CD14-positive monocyte (primary cell): ENCODE data around the gene ADM2. TPM values are rescaled to one million over a fixed set of nuclear protein-coding genes. Genes with fewer than 3 reads are reported as not detected.
A peak's percentile ranks its signal among the peaks of the same experiment; 100 is the strongest.

Experiments
- DNase-seq, 3 donors: peaks; one replicate each; pipeline ENCODE4 v3.0.0-alpha.2; 2011 to 2022
- H2AFZ ChIP-seq: 2 replicates; pipeline ENCODE4 v1.6.0; 2012; ENCODE audit warnings: mild to moderate bottlenecking, low read depth, low read length, inconsistent platforms; ENCODE audit not compliant: insufficient read depth, poor library complexity, severe bottlenecking
- H3K27ac ChIP-seq, 2 donors: 1 replicate in 1 of 2; 2 replicates in 1 of 2; pipeline ENCODE4 v1.5.1; 2012 to 2013; ENCODE audit warnings: low read length in 2 of 2, control low read depth in 1 of 2, inconsistent platforms in 1 of 2, low read depth in 1 of 2, mild to moderate bottlenecking in 1 of 2
- H3K27me3 ChIP-seq, 2 donors: one replicate each; pipeline versions ENCODE4 v1.6.0 to v1.6.1; 2011 to 2013; ENCODE audit warnings: low read length in 2 of 2; ENCODE audit not compliant: control insufficient read depth in 2 of 2, insufficient read depth in 2 of 2
- H3K36me3 ChIP-seq, 2 donors: replicated peaks in 1 of 2; 1 replicate in 1 of 2; 2 replicates in 1 of 2; pipeline versions ENCODE4 v1.5.1 to v1.6.1; 2012 to 2013; ENCODE audit warnings: low read length in 2 of 2, control low read depth in 1 of 2, inconsistent platforms in 1 of 2, mild to moderate bottlenecking in 1 of 2; ENCODE audit not compliant: insufficient read depth in 2 of 2, control insufficient read depth in 1 of 2
- H3K4me1 ChIP-seq, 2 donors: 1 replicate in 1 of 2; 2 replicates in 1 of 2; pipeline versions ENCODE4 v1.5.1 to v1.6.1; 2012 to 2013; ENCODE audit warnings: low read length in 2 of 2, control low read depth in 1 of 2, inconsistent platforms in 1 of 2, mild to moderate bottlenecking in 1 of 2, moderate library complexity in 1 of 2; ENCODE audit not compliant: insufficient read depth in 2 of 2, control insufficient read depth in 1 of 2
- H3K4me2 ChIP-seq: replicated peaks from 2 replicates; pipeline ENCODE3; 2012; ENCODE audit warnings: low read length, moderate library complexity, mild to moderate bottlenecking; ENCODE audit not compliant: poor library complexity, severe bottlenecking; ENCODE audit errors: extremely low read depth
- H3K4me3 ChIP-seq, 3 experiments: fragments of 200-600 bp in 1 of 3; sonication (generic) in 1 of 3; replicated peaks in 1 of 3; 1 replicate in 2 of 3; 2 replicates in 1 of 3; pipeline ENCODE4 v1.5.1; 2011 to 2013; ENCODE audit warnings: low read length in 3 of 3, mild to moderate bottlenecking in 3 of 3, control low read depth in 2 of 3, low read depth in 2 of 3, inconsistent platforms in 1 of 3, moderate library complexity in 1 of 3
- H3K79me2 ChIP-seq: 2 replicates; pipeline ENCODE4 v1.6.0; 2012; ENCODE audit warnings: mild to moderate bottlenecking, control low read depth, inconsistent platforms, low read length, moderate library complexity; ENCODE audit not compliant: insufficient read depth
- H3K9ac ChIP-seq: 2 replicates; pipeline ENCODE4 v1.6.0; 2017; ENCODE audit warnings: low read length, mild to moderate bottlenecking; ENCODE audit not compliant: insufficient read depth, poor library complexity, severe bottlenecking
- H3K9me3 ChIP-seq, 2 donors: replicated peaks in 1 of 2; 1 replicate in 1 of 2; 2 replicates in 1 of 2; pipeline versions ENCODE4 v1.5.1 to v1.6.1; 2012 to 2013; ENCODE audit warnings: low read length in 2 of 2, control low read depth in 1 of 2; ENCODE audit not compliant: control insufficient read depth in 1 of 2, insufficient read depth in 1 of 2
- H4K20me1 ChIP-seq: 2 replicates; pipeline ENCODE4 v1.6.0; 2012; ENCODE audit warnings: mild to moderate bottlenecking, low read length, control low read depth, moderate library complexity; ENCODE audit not compliant: insufficient read depth
- H3K27ac Mint-ChIP-seq, 7 donors: one replicate each; pipeline ENCODE4 v1.8.0; 2020; ENCODE audit warnings: mild to moderate bottlenecking in 7 of 7, mixed read lengths in 7 of 7, moderate library complexity in 6 of 7, inconsistent platforms in 2 of 7
- H3K27me3 Mint-ChIP-seq, 3 donors: one replicate each; pipeline ENCODE4 v1.8.0; 2021 to 2022; ENCODE audit warnings: low read depth in 3 of 3, mild to moderate bottlenecking in 3 of 3, mixed read lengths in 3 of 3, moderate library complexity in 3 of 3, inconsistent platforms in 1 of 3
- H3K36me3 Mint-ChIP-seq, 2 donors: one replicate each; pipeline ENCODE4 v1.8.0; 2020; ENCODE audit warnings: mixed read lengths in 2 of 2, inconsistent platforms in 1 of 2, mild to moderate bottlenecking in 1 of 2
- H3K4me1 Mint-ChIP-seq: one replicate; pipeline ENCODE4 v1.8.0; 2020; ENCODE audit warnings: mild to moderate bottlenecking, mixed read lengths
- H3K4me3 Mint-ChIP-seq, 2 donors: one replicate each; pipeline ENCODE4 v1.8.0; 2020; ENCODE audit warnings: mild to moderate bottlenecking in 2 of 2, mixed read lengths in 2 of 2, moderate library complexity in 1 of 2
- H3K9me3 Mint-ChIP-seq, 7 donors: one replicate each; pipeline ENCODE4 v1.8.0; 2020 to 2022; ENCODE audit warnings: mixed read lengths in 7 of 7, mild to moderate bottlenecking in 6 of 7, moderate library complexity in 6 of 7, inconsistent platforms in 2 of 7
- CTCF ChIP-seq: fragments of 200-600 bp; IDR thresholded peaks from one replicate; pipeline ENCODE4 v1.8.0; 2022; ENCODE audit warnings: antibody characterized with exemption, mild to moderate bottlenecking
- WGBS: methylation state at CpG from one replicate; pipeline ENCODE4 v1.1.5; 2013; ENCODE audit warnings: missing lambda C conversion rate; ENCODE audit not compliant: insufficient coverage; 5-methylcytosine and 5-hydroxymethylcytosine counted together
- intact Hi-C, 2 donors: fragments of 100-400 bp; cut with micrococcal nuclease; formaldehyde crosslinking; loops; one replicate each; pipeline versions ENCODE4 v1.15.0 to v1.15.1; 2023
- polyA plus RNA-seq, 3 donors: library from polyadenylated mRNA; depleted of rRNA in 1 of 3; unstranded in 2 of 3; stranded (reverse) in 1 of 3; fragments of 300-500 nt in 2 of 3; fragments of >200 nt in 1 of 3; fragmentation: Illumina TruSeq in 2 of 3; gene quantifications; 1 replicate in 2 of 3; 2 replicates in 1 of 3; pipeline ENCODE4 v1.2.3, GENCODE V29; 2012 to 2021

ADM2 gene
- polyA plus RNA-seq, 3 donors, result 0.05 TPM; not detected in 2

GRCh38 chr22:50456026-50456425 lies 25.3 kb upstream of the ADM2 start:
- Histone ChIP-seq H3K4me1 (no peaks in the 10 kb centered on the region), H2AFZ (no peak overlapping the region), H3K9ac (no peak overlapping the region), H3K79me2 (no peaks in the 10 kb centered on the region), H4K20me1 (peaks cover 8% of the 10 kb centered on the region), H3K27ac (no peak overlapping the region), H3K4me2 (no peak overlapping the region), H3K9me3 (no peaks in the 10 kb centered on the region), H3K4me3 (no peak overlapping the region), H3K27me3 (no peaks in the 10 kb centered on the region), H3K36me3 (peaks cover 75 to 94% of the 10 kb centered on the region in 2 donors)
- 90% methylated on average over 7 of the region's 11 CpGs for WGBS
- Mint-ChIP-seq H3K4me1 (peaks cover 10% of the 10 kb centered on the region), H3K9me3 (peaks cover 0 to 3% (median 0%) of the 10 kb centered on the region in 7 donors), H3K4me3 (no peak overlapping the region), H3K27ac (peak overlapping the region in 2 of 7 donors; percentile 25 to 52), H3K36me3 (peaks cover 70 to 92% of the 10 kb centered on the region in 2 donors), H3K27me3 (peaks cover 0 to 1% (median 0%) of the 10 kb centered on the region in 3 donors)
- no peak for TF ChIP-seq CTCF
- DNase-seq, result no peak
- intact Hi-C loops, result no loop called here

- H3K4me3 Mint-ChIP-seq, result no peak overlapping the region
- Histone ChIP-seq H2AFZ (no peak overlapping the region), H3K4me2 (no peak overlapping the region), H3K9ac (no peak overlapping the region), H3K4me1 (no peaks in the 10 kb centered on the region), H3K4me3 (no peak overlapping the region), H4K20me1 (peaks cover 8% of the 10 kb centered on the region), H3K9me3 (no peaks in the 10 kb centered on the region), H3K27ac (no peak overlapping the region), H3K36me3 (peaks cover 77 to 94% of the 10 kb centered on the region in 2 donors), H3K79me2 (no peaks in the 10 kb centered on the region), H3K27me3 (no peaks in the 10 kb centered on the region)
- no peak overlapping the region for H3K27ac Mint-ChIP-seq
- TF ChIP-seq CTCF, result no peak
- DNase-seq, result no peak
- H3K27me3 Mint-ChIP-seq, result peaks cover 0 to 1% (median 0%) of the 10 kb centered on the region in 3 donors
- peaks cover 67 to 92% of the 10 kb centered on the region in 2 donors for H3K36me3 Mint-ChIP-seq
- peaks cover 0 to 3% (median 0%) of the 10 kb centered on the region in 7 donors for H3K9me3 Mint-ChIP-seq
- intact Hi-C loops, result no loop called here
- 96% methylated on average over 33 of the region's 34 CpGs for WGBS
- H3K4me1 Mint-ChIP-seq, result peaks cover 10% of the 10 kb centered on the region
Observed at GRCh38 chr22:50456466-50457234, 24.7 kb upstream of the ADM2 start.
